MM.1S (cell line): ENCODE data around the gene ABCA10.

Experiments used
- EZH2 ChIP-seq: fragments of 300-600 bp; sonication (generic); optimal IDR thresholded peaks from 2 replicates; pipeline ENCODE3; 2017; ENCODE audit warnings: low read depth, mild to moderate bottlenecking, antibody characterized with exemption, low read length, mixed read lengths
- TF ChIP-seq, protein P1 (sequence below): fragments of 300-600 bp; sonication (generic); IDR thresholded peaks from 2 replicates; pipeline ENCODE4 v1.5.1; 2016; ENCODE audit warnings: antibody characterized with exemption, low read length, mixed read lengths

DNA sequence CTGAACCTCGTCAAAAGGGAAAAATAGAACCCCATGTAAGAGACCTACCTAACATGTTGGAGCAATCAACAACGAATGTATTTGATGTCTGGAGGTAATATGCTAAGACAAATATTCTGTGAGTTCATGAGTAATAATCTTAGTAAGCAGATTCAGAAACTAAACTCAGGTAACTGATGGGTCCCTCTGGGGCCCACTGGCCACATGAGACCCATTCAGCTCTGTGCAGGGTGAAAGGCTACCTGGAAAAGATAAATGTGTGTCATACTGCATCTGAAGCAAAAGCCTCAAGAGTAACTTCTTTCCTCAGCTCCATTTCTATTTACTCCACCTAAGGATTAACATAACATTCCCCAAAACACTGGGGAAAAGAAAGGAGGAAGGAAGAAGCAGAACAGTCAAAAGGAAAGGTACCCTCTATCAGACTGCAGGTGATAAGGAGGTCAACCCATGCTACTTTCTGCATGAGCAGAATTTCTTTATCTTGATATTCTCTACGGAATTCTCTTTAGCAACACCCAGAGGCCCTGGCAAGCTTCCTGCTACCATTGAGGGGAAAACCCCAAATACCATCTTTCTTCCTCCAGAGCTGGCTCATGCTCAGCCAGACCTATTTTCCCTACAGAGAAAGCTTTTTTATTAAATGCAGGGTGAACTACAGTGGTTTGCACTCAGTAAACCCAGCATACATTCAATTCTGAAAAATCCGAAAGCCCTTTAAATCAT lies 49.2 kb downstream of the ABCA10 start:
- no peak for TF ChIP-seq EZH2
- TF ChIP-seq, protein P1, sequence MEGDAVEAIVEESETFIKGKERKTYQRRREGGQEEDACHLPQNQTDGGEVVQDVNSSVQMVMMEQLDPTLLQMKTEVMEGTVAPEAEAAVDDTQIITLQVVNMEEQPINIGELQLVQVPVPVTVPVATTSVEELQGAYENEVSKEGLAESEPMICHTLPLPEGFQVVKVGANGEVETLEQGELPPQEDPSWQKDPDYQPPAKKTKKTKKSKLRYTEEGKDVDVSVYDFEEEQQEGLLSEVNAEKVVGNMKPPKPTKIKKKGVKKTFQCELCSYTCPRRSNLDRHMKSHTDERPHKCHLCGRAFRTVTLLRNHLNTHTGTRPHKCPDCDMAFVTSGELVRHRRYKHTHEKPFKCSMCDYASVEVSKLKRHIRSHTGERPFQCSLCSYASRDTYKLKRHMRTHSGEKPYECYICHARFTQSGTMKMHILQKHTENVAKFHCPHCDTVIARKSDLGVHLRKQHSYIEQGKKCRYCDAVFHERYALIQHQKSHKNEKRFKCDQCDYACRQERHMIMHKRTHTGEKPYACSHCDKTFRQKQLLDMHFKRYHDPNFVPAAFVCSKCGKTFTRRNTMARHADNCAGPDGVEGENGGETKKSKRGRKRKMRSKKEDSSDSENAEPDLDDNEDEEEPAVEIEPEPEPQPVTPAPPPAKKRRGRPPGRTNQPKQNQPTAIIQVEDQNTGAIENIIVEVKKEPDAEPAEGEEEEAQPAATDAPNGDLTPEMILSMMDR: no peak
